DND-41 (cell line): ENCODE results near the gene ARGFX.

Experiments used
- ATAC-seq: fragments of 200-7000 bp; cut with Tn5 transposase; 3 replicates; pipeline ENCODE4 v1.9.1; 2021; ENCODE audit warnings: low read depth; ENCODE audit not compliant: insufficient read depth
- DNase-seq: peaks from one replicate; pipeline ENCODE4 v3.0.0-alpha.2; 2020
- H2AFZ ChIP-seq: 2 replicates; pipeline ENCODE4 v1.6.0; 2012; ENCODE audit warnings: low read depth, low read length
- H3K27ac ChIP-seq: 2 replicates; pipeline ENCODE4 v1.5.1; 2012; ENCODE audit warnings: low read length, inconsistent platforms
- H3K27me3 ChIP-seq: fragments of 200-600 bp; sonication (generic); 2 replicates; pipeline ENCODE4 v1.6.0; 2012; ENCODE audit warnings: low read length, mild to moderate bottlenecking, inconsistent platforms; ENCODE audit not compliant: insufficient read depth, poor library complexity
- H3K36me3 ChIP-seq: 2 replicates; pipeline ENCODE4 v1.5.1; 2012; ENCODE audit warnings: low read length, inconsistent platforms; ENCODE audit not compliant: insufficient read depth
- H3K4me1 ChIP-seq: 2 replicates; pipeline ENCODE4 v1.5.1; 2012; ENCODE audit warnings: mild to moderate bottlenecking, low read length; ENCODE audit not compliant: insufficient read depth
- H3K4me2 ChIP-seq: 2 replicates; pipeline ENCODE4 v1.6.0; 2012; ENCODE audit warnings: mild to moderate bottlenecking, moderate library complexity, low read length, inconsistent platforms; ENCODE audit not compliant: insufficient read depth
- H3K4me3 ChIP-seq, 2 experiments: fragments of 200-600 bp in 1 of 2; shearing (Covaris generic) in 1 of 2; 2 replicates each; pipeline ENCODE4 v1.5.1; 2012 to 2016; ENCODE audit warnings: inconsistent platforms in 2 of 2, low read length in 2 of 2, mild to moderate bottlenecking in 2 of 2, low read depth in 1 of 2, moderate library complexity in 1 of 2
- H3K79me2 ChIP-seq: 2 replicates; pipeline ENCODE4 v1.6.0; 2012; ENCODE audit warnings: low read length, inconsistent platforms; ENCODE audit not compliant: insufficient read depth
- H3K9ac ChIP-seq: 2 replicates; pipeline ENCODE4 v1.6.0; 2012; ENCODE audit warnings: low read depth, mild to moderate bottlenecking, inconsistent platforms, low read length, moderate library complexity
- H3K9me3 ChIP-seq: 2 replicates; pipeline ENCODE4 v1.5.1; 2012; ENCODE audit warnings: low read length, moderate library complexity, mild to moderate bottlenecking, inconsistent platforms; ENCODE audit not compliant: insufficient read depth, severe bottlenecking
- H4K20me1 ChIP-seq: 2 replicates; pipeline ENCODE4 v1.6.0; 2012; ENCODE audit warnings: low read length; ENCODE audit not compliant: insufficient read depth
- EZH2 ChIP-seq: IDR thresholded peaks from 3 replicates; pipeline ENCODE4 v1.6.1; 2012; ENCODE audit warnings: borderline replicate concordance, low read depth, mild to moderate bottlenecking, moderate library complexity, low read length, inconsistent platforms; ENCODE audit not compliant: severe bottlenecking
- TF ChIP-seq, protein P1 (sequence below): IDR thresholded peaks from 2 replicates; pipeline ENCODE4 v1.5.1; 2012; ENCODE audit warnings: borderline replicate concordance, low read length, moderate library complexity, mild to moderate bottlenecking; ENCODE audit not compliant: poor library complexity, severe bottlenecking; ENCODE audit errors: extremely low read depth

The ARGFX gene

DNA sequence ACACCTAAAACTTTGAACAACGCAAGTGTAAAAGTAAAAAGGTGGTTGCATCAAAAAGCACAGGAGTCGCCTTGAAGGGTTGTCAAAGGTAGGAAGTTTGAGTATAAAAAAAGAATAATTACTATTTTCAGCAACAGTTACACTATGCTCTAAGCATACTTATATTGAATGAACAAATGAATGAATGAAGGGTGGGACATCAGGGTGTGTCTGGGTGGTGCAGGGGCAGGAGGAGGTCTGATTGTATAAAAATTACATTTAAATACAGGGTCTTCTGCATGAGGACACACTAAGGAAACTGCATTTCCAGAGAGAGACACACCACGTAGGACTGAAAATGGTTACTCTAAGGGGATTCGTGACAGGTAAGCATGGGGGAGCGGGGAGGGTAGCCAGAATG lies at the start of gene ARGFX:
Gene ARGFX (plus strand): TSS at position 301 of the 400 bp plus-strand sequence. CDS start 2,765 bp downstream, outside the sequence.
- Histone ChIP-seq H3K4me3 (no peak within 1 kb of the TSS), H3K9me3 (no peaks in the 10 kb centered on the region), H3K27ac (no peak within 1 kb of the TSS), H3K9ac (no peak within 1 kb of the TSS), H3K36me3 (no peaks in the 10 kb centered on the region), H3K79me2 (no peaks in the 10 kb centered on the region), H3K4me2 (no peak within 1 kb of the TSS), H4K20me1 (no peaks in the 10 kb centered on the region), H3K27me3 (no peaks in the 10 kb centered on the region), H3K4me1 (no peaks in the 10 kb centered on the region), H2AFZ (no peak within 1 kb of the TSS)
- DNase-seq (no peak), ATAC-seq (no peak)
- TF ChIP-seq EZH2: no peak
- TF ChIP-seq, protein P1, sequence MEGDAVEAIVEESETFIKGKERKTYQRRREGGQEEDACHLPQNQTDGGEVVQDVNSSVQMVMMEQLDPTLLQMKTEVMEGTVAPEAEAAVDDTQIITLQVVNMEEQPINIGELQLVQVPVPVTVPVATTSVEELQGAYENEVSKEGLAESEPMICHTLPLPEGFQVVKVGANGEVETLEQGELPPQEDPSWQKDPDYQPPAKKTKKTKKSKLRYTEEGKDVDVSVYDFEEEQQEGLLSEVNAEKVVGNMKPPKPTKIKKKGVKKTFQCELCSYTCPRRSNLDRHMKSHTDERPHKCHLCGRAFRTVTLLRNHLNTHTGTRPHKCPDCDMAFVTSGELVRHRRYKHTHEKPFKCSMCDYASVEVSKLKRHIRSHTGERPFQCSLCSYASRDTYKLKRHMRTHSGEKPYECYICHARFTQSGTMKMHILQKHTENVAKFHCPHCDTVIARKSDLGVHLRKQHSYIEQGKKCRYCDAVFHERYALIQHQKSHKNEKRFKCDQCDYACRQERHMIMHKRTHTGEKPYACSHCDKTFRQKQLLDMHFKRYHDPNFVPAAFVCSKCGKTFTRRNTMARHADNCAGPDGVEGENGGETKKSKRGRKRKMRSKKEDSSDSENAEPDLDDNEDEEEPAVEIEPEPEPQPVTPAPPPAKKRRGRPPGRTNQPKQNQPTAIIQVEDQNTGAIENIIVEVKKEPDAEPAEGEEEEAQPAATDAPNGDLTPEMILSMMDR: no peak

DNA sequence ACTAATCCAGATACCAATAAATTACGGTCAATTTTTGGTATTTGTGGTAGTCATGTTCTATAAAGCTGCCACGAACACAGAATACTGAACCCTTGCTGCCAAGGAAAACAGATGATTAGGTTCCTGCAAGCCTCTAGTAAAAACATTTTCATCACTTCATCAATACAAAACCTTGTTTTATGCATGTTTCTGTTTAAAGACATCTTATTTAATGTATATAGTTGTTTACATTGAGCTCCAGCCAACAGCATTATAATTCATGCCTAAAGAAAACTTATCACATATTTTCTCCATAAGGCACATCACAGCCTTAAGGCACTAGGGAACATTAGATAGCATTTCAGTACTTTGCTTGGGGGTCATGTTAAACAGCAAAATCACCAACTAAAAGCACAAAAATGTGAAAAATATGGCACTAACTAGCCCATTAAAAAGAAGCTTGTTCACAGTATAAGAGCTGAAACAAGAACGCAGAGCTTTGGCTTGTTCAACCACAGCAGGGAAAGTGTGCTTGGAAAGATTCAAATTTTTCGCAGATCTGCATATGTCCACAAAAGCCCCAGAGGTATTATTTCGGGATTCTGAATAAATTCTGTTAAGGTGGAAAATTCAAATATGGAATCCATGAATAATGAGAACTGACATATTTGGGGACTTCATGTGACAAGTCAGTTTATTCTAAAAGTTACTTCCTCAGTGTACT lies 49.6 kb upstream of the ARGFX start:
- no peak overlapping the region for H3K4me3 ChIP-seq
- ATAC-seq (no peak), DNase-seq (no peak)
- H3K36me3 ChIP-seq: peaks cover 80% of the 10 kb centered on the region
- TF ChIP-seq, protein P1: no peak
- no peak for TF ChIP-seq EZH2
- no peak overlapping the region for H3K4me2 ChIP-seq
- no peaks in the 10 kb centered on the region for H3K9me3 ChIP-seq
- H4K20me1 ChIP-seq: 0 out of 2 replicates have a peak, but pooled peaks cover 5% of the 10 kb centered on the region
- peaks cover 34% of the 10 kb centered on the region for H3K79me2 ChIP-seq
- H2AFZ ChIP-seq: no peak overlapping the region
- no peaks in the 10 kb centered on the region for H3K27me3 ChIP-seq
- no peaks in the 10 kb centered on the region for H3K4me1 ChIP-seq
- no peak overlapping the region for H3K9ac ChIP-seq
- no peak overlapping the region for H3K27ac ChIP-seq

DNA sequence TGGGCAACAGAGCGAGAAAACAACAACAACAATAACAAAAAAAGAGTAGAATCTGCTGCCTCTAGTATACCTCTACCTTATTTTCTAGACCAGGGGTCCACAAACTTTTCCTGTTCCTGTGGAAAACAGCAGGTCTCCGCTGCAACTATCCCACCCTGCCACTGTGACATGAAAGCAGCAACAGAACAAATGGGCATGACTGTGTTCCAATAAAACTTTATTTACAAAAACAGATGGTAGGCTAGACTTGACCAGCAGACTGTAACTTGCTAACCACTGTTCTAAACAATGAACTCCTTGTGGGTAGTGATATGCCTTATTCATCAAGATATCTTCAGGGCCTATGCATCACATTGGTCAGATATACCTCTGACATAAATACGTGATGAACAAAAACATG lies 47.2 kb upstream of the ARGFX start:
- Histone ChIP-seq H3K4me2 (no peak overlapping the region), H3K27ac (no peak overlapping the region), H3K27me3 (no peaks in the 10 kb centered on the region), H3K4me1 (no peaks in the 10 kb centered on the region), H3K9ac (no peak overlapping the region), H3K9me3 (no peaks in the 10 kb centered on the region), H3K4me3 (no peak overlapping the region), H3K79me2 (peaks cover 32% of the 10 kb centered on the region), H3K36me3 (peaks cover 83% of the 10 kb centered on the region), H4K20me1 (0 out of 2 replicates have a peak, but pooled peaks cover under 1% of the 10 kb centered on the region), H2AFZ (no peak overlapping the region)
- TF ChIP-seq, protein P1: no peak
- TF ChIP-seq EZH2: no peak
- DNase-seq: no peak
- no peak for ATAC-seq
